GM18498 (cell line): ENCODE measurements around the gene ZNF365.
"Not testable (repeated sequence)": the region's sequence is repeated elsewhere in the genome, so short reads cannot be mapped to it uniquely, and the experiment has no call there.

Source experiments
- ATAC-seq: cut with Tn5 transposase; IDR thresholded peaks from one replicate; pipeline ENCODE4 v1.9.1; 2021; ENCODE audit warnings: mild to moderate bottlenecking, moderate library complexity; ENCODE audit not compliant: unreplicated experiment

ZNF365 gene

GRCh38 chr10:62373995-62374861 lies at the start of gene ZNF365:
ZNF365 (plus strand) TSS chr10:62374369; CDS start chr10:62376194, 1,825 bp downstream.
- no peak for ATAC-seq

DNA sequence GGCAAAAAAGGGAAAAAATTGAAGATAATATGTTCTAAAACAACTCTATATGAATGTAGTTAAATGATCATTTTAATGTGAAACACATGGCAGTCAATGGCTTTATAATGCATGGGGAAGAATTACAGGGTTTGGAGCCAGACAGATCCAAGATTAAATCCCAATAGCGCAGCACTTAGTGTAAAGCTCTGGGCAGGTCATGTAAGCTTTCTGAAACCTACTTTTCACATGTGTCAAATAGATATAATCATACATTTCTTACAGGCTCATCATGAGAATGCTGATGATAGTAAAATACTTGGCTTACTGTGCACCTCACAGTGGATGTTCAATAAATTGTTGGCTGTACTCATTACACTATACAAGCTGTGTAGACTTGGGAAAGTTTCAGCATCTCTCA lies 48.0 kb upstream of the ZNF365 start:
- ATAC-seq: no peak

- ATAC-seq: no peak
Observed at GRCh38 chr10:62327885-62328284, 46.3 kb upstream of the ZNF365 start.

- no peak for ATAC-seq
Observed at GRCh38 chr10:62330213-62330612, 44.0 kb upstream of the ZNF365 start.

DNA sequence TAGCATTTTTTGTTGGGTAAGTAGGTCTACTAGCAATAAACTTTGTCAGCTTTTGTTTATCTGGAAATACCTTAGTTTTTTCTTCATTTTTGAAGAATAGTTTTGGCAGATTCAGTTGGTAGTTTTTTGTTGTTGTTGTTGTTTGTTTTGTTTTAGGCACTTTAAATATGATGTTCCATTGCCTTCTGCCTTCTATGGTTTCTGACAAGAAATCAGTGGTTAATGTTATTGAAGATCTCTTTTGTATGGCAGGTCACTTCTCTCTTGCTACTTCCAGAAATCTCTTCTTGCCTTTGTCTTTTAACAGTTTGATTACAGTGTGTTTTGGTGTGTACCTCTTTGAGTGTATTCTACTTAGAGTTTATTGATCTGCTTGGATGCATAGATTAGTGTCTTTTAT lies 41.8 kb upstream of the ZNF365 start:
- ATAC-seq: no peak

GRCh38 chr10:62333135-62333889 lies 40.9 kb upstream of the ZNF365 start:
- ATAC-seq: no peak

DNA sequence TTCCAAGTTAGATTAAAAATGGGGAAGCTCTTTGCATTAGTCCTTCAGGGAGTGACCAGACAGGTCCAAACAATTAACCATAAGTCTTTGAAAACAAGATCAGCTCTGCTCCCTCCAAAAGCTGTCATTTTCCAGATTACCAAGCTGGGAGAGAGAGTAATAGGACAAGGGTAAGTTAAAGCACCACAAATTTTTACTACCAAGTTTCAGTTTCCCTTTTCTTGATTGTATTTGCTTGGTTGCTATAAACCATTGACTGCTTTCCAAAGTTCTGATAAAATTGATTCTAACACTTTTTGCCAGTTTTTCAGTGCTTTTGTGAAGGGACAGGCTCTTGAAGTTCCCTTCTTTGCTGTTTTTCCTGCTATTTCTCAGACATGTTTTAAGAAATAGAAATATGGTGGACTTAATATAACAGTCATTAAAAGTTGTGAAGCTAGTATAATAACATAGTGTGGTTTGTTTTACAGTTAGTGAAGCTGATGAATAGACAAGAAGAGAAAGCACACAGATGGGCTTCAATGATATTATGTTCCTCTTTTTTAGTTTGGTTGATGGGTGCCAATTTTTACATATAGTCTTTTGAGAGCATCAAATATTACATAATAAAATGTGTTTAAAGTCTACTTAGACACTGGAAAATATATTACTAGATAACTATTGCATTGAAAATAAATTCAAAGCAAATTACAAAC lies 40.0 kb upstream of the ZNF365 start:
- no peak for ATAC-seq

DNA sequence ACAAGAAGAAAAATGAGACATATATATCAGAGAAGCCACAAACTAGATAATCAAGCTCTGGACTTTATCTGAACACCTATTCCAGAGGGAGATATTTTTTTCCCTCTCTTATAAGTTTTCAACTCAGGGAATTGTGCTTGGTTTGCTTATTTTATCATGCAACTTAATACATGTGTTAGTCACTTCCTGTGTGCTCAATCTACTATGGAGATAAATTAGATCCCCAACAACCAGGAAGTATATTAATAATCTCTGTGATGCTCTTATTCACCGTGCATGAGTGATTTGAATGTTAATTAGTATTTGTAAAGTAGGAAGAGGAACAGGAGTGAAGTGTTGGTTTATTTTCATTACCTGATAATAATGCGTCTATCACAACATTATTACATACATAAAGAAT lies 38.8 kb upstream of the ZNF365 start:
- no peak for ATAC-seq

DNA sequence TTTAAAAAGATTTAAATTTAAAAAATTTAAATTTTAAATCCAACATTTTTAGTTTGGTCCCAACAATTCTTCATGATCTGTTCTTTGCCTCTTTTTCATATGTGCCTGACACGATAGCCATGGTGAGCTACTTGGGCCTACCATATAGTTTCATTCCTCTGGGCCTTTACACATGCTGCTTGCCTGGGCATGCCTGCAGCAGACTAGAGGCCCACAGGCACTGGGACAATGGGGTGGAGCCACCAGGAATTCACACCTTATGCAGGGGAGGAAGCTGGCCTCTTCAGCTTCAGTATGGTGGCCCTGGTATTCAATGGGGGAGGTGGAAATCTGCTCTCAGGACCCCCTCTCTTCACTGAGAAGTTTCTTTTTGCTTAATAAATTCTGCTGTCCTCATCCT lies 37.8 kb upstream of the ZNF365 start:
- ATAC-seq: no peak

DNA sequence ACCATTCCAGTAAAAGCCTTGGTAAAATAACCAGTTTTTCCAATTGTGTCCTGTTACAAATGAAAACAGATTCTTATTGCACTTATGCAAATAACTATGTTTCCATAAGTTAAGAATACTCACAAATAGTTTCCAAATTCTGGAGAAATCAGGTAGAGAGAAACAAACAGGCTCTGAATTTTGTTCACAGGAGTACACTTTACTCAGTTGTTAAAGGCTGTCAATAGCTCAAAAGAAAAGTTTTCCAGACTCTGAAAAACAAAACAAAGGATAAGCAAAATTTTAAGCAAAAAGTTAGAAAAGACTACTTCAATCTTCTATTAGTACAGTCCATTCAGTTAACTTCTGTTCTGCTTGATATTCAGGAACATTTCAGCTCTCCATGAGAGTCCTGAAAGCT lies 32.8 kb upstream of the ZNF365 start:
- ATAC-seq: no peak

- no peak for ATAC-seq
Observed at GRCh38 chr10:62343000-62343399, 31.2 kb upstream of the ZNF365 start.

DNA sequence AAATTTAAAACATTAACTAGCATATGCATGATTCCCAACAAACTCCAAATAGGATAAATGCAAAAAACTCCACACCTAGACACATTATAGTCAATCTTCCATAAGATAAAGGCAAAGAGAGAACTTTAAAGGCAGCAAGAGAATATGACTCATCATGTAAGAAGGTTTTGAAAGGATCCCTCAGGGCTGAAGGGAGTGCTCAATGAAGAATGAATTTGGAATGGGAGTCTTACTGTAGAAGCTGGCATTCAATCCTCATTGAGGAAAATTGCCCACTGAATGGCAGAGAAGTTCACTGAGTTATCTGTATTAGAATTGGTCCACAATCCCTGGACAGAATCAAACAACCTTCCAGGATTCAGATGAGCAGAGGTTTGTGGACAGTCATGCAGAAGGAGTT lies 26.1 kb upstream of the ZNF365 start:
- no peak for ATAC-seq

- ATAC-seq: no peak
Observed at GRCh38 chr10:62352356-62352970, 21.7 kb upstream of the ZNF365 start.

- ATAC-seq: no peak
Observed at GRCh38 chr10:62354916-62355315, 19.3 kb upstream of the ZNF365 start.

- ATAC-seq: no peak
Observed at GRCh38 chr10:62356447-62356846, 17.7 kb upstream of the ZNF365 start.

GRCh38 chr10:62358151-62358550 lies 16.0 kb upstream of the ZNF365 start:
- not testable (repeated sequence) for ATAC-seq

- ATAC-seq: no peak
Observed at GRCh38 chr10:62373639-62373994, 552 bp upstream of the ZNF365 start.

GRCh38 chr10:62374862-62375710 lies 917 bp downstream of the ZNF365 start:
- no peak for ATAC-seq

- no peak for ATAC-seq
Observed at GRCh38 chr10:62376071-62377025, 2.2 kb downstream of the ZNF365 start.
